GM23338 (cell line): ENCODE measurements around the gene IL1R1. TPM values are rescaled to one million over a fixed set of nuclear protein-coding genes. Genes with fewer than 3 reads are reported as not detected.

Experiments
- ATAC-seq: fragments of 200-7000 bp; cut with Tn5 transposase; 3 replicates; pipeline ENCODE4 v1.9.1; 2020
- DNase-seq: peaks from one replicate; pipeline ENCODE4 v3.0.0-alpha.2; 2015; ENCODE audit warnings: low spot score
- H2AFZ ChIP-seq: fragments of 200-600 bp; sonication (generic); 2 replicates; pipeline ENCODE4 v1.8.0; 2016; ENCODE audit warnings: antibody characterized with exemption, mild to moderate bottlenecking, moderate library complexity
- H3F3A ChIP-seq: fragments of 200-600 bp; sonication (generic); replicated peaks from 2 replicates; pipeline ENCODE4 v1.8.0; 2017; ENCODE audit warnings: antibody characterized with exemption, mixed run types, low read depth
- H3K27ac ChIP-seq: fragments of 200-600 bp; sonication (generic); 2 replicates; pipeline ENCODE4 v1.6.1; 2016; ENCODE audit warnings: low read depth
- H3K27me3 ChIP-seq: fragments of 200-600 bp; sonication (generic); 2 replicates; pipeline ENCODE4 v1.8.0; 2016; ENCODE audit warnings: mild to moderate bottlenecking, mixed run types, moderate library complexity; ENCODE audit not compliant: insufficient read depth
- H3K36me3 ChIP-seq: fragments of 200-600 bp; sonication (generic); 2 replicates; pipeline ENCODE4 v1.8.0; 2016; ENCODE audit warnings: mild to moderate bottlenecking; ENCODE audit not compliant: insufficient read depth
- H3K4me1 ChIP-seq: fragments of 200-600 bp; sonication (generic); 2 replicates; pipeline ENCODE4 v1.8.0; 2016; ENCODE audit warnings: mild to moderate bottlenecking, moderate library complexity; ENCODE audit not compliant: insufficient read depth
- H3K4me2 ChIP-seq: fragments of 200-600 bp; sonication (generic); 2 replicates; pipeline ENCODE4 v1.7.1; 2017; ENCODE audit warnings: mixed run types
- H3K4me3 ChIP-seq: fragments of 200-600 bp; sonication (generic); 2 replicates; pipeline ENCODE4 v1.6.1; 2016; ENCODE audit warnings: mixed run types
- H3K79me2 ChIP-seq: fragments of 200-600 bp; sonication (generic); replicated peaks from 2 replicates; pipeline ENCODE4 v1.8.0; 2017; ENCODE audit warnings: mild to moderate bottlenecking; ENCODE audit not compliant: insufficient read depth
- H3K9me2 ChIP-seq: fragments of 200-600 bp; sonication (generic); 2 replicates; pipeline ENCODE4 v1.8.0; 2017; ENCODE audit not compliant: insufficient read depth
- H4K20me1 ChIP-seq: fragments of 200-600 bp; sonication (generic); replicated peaks from 2 replicates; pipeline ENCODE4 v1.8.0; 2017; ENCODE audit warnings: mild to moderate bottlenecking; ENCODE audit not compliant: insufficient read depth
- H3K27ac Mint-ChIP-seq: 2 replicates; pipeline ENCODE4 v1.8.0; 2020; ENCODE audit warnings: inconsistent platforms, mild to moderate bottlenecking, moderate library complexity, mixed read lengths
- H3K27me3 Mint-ChIP-seq: 3 replicates; pipeline ENCODE4 v1.8.0; 2022; ENCODE audit warnings: low read depth, mild to moderate bottlenecking, moderate library complexity, mixed read lengths, inconsistent platforms; ENCODE audit not compliant: insufficient read depth, poor library complexity
- H3K36me3 Mint-ChIP-seq: 3 replicates; pipeline ENCODE4 v1.8.0; 2021; ENCODE audit warnings: low read depth, mild to moderate bottlenecking, inconsistent platforms, moderate library complexity, mixed read lengths
- H3K4me1 Mint-ChIP-seq: 3 replicates; pipeline ENCODE4 v1.8.0; 2020; ENCODE audit warnings: mild to moderate bottlenecking, inconsistent platforms, mixed read lengths
- H3K4me3 Mint-ChIP-seq: 3 replicates; pipeline ENCODE4 v1.8.0; 2021; ENCODE audit warnings: moderate library complexity, mild to moderate bottlenecking, inconsistent platforms, mixed read lengths
- H3K9me3 Mint-ChIP-seq: 3 replicates; pipeline ENCODE4 v1.8.0; 2020; ENCODE audit warnings: moderate library complexity, mild to moderate bottlenecking, inconsistent platforms, mixed read lengths
- CREB1 ChIP-seq: fragments of 250-450 bp; sonication (Bioruptor Pico); IDR thresholded peaks from 2 replicates; pipeline ENCODE4 v1.5.0; 2020; ENCODE audit warnings: low read depth, mild to moderate bottlenecking, moderate library complexity
- EZH2 ChIP-seq: fragments of 200-600 bp; sonication (generic); IDR thresholded peaks from one replicate; pipeline ENCODE4 v1.8.0; 2017; ENCODE audit warnings: antibody characterized with exemption, mild to moderate bottlenecking, low read depth; ENCODE audit not compliant: unreplicated experiment
- EZH2phosphoT487 ChIP-seq: fragments of 200-600 bp; sonication (generic); IDR thresholded peaks from one replicate; pipeline ENCODE4 v1.8.1; 2018; ENCODE audit warnings: antibody characterized with exemption; ENCODE audit not compliant: unreplicated experiment
- JUNB ChIP-seq: IDR thresholded peaks from one replicate; pipeline ENCODE4 v1.6.1; 2016; ENCODE audit warnings: antibody characterized with exemption; ENCODE audit not compliant: unreplicated experiment
- NANOG ChIP-seq: IDR thresholded peaks from 2 replicates; pipeline ENCODE4 v1.6.1; 2016; ENCODE audit warnings: antibody characterized with exemption, borderline replicate concordance
- POLR2AphosphoS5 ChIP-seq: IDR thresholded peaks from 2 replicates; pipeline ENCODE4 v1.6.1; 2016; ENCODE audit warnings: antibody characterized with exemption, low read depth
- REST ChIP-seq: IDR thresholded peaks from one replicate; pipeline ENCODE4 v1.6.1; 2018; ENCODE audit warnings: antibody characterized with exemption; ENCODE audit not compliant: unreplicated experiment
- STAT1 ChIP-seq: IDR thresholded peaks from one replicate; pipeline ENCODE4 v1.6.1; 2016; ENCODE audit warnings: antibody characterized with exemption; ENCODE audit not compliant: unreplicated experiment
- ZNF114 ChIP-seq: fragments of 250-450 bp; sonication (Bioruptor Pico); IDR thresholded peaks from 2 replicates; pipeline ENCODE4 v1.5.0; 2020; ENCODE audit warnings: mild to moderate bottlenecking, moderate library complexity
- ZNF331 ChIP-seq: fragments of 250-450 bp; sonication (Bioruptor Pico); IDR thresholded peaks from 2 replicates; pipeline ENCODE4 v1.5.0; 2020; ENCODE audit warnings: low read depth, mild to moderate bottlenecking, moderate library complexity
- ZNF462 ChIP-seq: fragments of 250-450 bp; sonication (Bioruptor Pico); IDR thresholded peaks from 2 replicates; pipeline ENCODE4 v1.5.0; 2020; ENCODE audit warnings: mild to moderate bottlenecking, moderate library complexity
- polyA plus RNA-seq: library from polyadenylated mRNA; unstranded; fragments of >200 nt; fragmentation: Nextera tagmentation; extraction: Ambion mirVana; gene quantifications from 2 replicates; pipeline ENCODE4 v1.2.1, GENCODE V29; 2016
- total RNA-seq: library from RNA; depleted of rRNA; stranded (reverse); fragments of >200 nt; shearing (Covaris generic); gene quantifications from 2 replicates; pipeline ENCODE4 v1.2.3, GENCODE V29; 2014
- TF ChIP-seq, protein P1 (sequence below), 2 experiments: fragments of 200-600 bp in 1 of 2; sonication (generic) in 1 of 2; conservative IDR thresholded peaks; 2 replicates each; pipeline versions ENCODE4 v1.5.1 to v1.6.1; 2016 to 2017; ENCODE audit warnings: antibody characterized with exemption in 2 of 2, low read depth in 2 of 2, mild to moderate bottlenecking in 2 of 2, moderate library complexity in 1 of 2
- TF ChIP-seq, protein P2 (sequence below): IDR thresholded peaks from 2 replicates; pipeline ENCODE4 v1.6.1; 2016; ENCODE audit warnings: antibody characterized with exemption

IL1R1 gene
- total and polyA plus RNA-seq, 2 experiments from 2014 or later: 0.17 TPM; not detected in 1

DNA sequence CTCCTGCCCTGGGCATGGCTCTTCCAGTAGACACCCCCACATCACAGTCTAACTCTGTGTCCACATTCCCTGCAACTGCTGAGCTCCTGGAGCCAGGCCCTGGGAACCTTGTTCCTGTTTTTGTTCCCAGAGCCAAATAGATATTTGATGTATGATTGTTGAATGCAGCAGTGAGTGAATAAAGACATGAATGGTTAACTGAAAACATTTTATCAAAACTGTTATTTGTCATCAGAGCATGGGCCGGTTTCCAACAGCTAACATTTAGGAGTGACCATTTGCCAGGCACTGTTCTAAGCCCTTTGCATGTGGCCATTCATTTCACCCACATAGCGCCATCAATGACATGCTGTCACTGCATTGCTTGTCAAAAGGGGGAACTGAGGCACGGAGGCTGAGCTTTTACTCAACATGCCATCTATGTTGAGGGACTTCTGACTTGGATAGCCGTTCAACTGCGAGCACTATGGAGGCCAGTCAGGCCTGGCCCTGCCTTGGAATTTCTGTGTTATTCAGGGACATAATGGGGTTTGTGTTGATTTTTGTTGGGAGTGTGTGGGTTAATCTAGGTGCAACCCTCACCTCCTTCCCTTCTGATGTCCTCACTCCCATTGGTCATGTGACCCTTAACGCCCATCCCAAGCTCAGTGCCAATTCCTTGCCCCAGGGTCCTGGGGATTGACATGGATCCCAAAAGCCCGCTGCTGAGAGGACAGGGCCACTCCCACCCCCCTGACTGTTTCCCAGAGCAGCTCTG lies 12.6 kb downstream of the IL1R1 start:
- no peaks in the 10 kb centered on the region for H3K4me1 Mint-ChIP-seq
- peaks cover 10% of the 10 kb centered on the region; the same call in 1 of the 2 replicates for H3K9me2 ChIP-seq
- H3K9me3 Mint-ChIP-seq: peaks cover 5% of the 10 kb centered on the region; the same call in 1 of the 3 replicates
- no peak overlapping the region for H3K27ac ChIP-seq
- no peaks in the 10 kb centered on the region for H3K36me3 ChIP-seq
- H3K79me2 ChIP-seq: no peaks in the 10 kb centered on the region
- TF ChIP-seq JUNB: no peak
- no peak for TF ChIP-seq CREB1 (CRISPR knock-in tag)
- no peak for TF ChIP-seq EZH2
- TF ChIP-seq ZNF462 (CRISPR knock-in tag): no peak
- no peak for TF ChIP-seq EZH2phosphoT487
- TF ChIP-seq, protein P1, sequence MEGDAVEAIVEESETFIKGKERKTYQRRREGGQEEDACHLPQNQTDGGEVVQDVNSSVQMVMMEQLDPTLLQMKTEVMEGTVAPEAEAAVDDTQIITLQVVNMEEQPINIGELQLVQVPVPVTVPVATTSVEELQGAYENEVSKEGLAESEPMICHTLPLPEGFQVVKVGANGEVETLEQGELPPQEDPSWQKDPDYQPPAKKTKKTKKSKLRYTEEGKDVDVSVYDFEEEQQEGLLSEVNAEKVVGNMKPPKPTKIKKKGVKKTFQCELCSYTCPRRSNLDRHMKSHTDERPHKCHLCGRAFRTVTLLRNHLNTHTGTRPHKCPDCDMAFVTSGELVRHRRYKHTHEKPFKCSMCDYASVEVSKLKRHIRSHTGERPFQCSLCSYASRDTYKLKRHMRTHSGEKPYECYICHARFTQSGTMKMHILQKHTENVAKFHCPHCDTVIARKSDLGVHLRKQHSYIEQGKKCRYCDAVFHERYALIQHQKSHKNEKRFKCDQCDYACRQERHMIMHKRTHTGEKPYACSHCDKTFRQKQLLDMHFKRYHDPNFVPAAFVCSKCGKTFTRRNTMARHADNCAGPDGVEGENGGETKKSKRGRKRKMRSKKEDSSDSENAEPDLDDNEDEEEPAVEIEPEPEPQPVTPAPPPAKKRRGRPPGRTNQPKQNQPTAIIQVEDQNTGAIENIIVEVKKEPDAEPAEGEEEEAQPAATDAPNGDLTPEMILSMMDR (conservative IDR thresholded peaks at IDR 0.05; ENCODE audit: low read depth in 2 of 2): no peak
- no peak for TF ChIP-seq ZNF114 (CRISPR knock-in tag)
- no peak for TF ChIP-seq NANOG
- no peak for TF ChIP-seq STAT1
- TF ChIP-seq ZNF331 (CRISPR knock-in tag): no peak
- TF ChIP-seq, protein P2, sequence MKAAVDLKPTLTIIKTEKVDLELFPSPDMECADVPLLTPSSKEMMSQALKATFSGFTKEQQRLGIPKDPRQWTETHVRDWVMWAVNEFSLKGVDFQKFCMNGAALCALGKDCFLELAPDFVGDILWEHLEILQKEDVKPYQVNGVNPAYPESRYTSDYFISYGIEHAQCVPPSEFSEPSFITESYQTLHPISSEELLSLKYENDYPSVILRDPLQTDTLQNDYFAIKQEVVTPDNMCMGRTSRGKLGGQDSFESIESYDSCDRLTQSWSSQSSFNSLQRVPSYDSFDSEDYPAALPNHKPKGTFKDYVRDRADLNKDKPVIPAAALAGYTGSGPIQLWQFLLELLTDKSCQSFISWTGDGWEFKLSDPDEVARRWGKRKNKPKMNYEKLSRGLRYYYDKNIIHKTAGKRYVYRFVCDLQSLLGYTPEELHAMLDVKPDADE: no peak
- no peak for TF ChIP-seq POLR2AphosphoS5
- no peak for TF ChIP-seq REST
- H3K36me3 Mint-ChIP-seq: no peaks in the 10 kb centered on the region; the same call in 2 of the 3 replicates
- H3K4me3 Mint-ChIP-seq: no peak overlapping the region
- H2AFZ ChIP-seq: no peak overlapping the region
- H3K27me3 ChIP-seq: no peaks in the 10 kb centered on the region
- H4K20me1 ChIP-seq: no peaks in the 10 kb centered on the region
- H3K4me3 ChIP-seq: no peak overlapping the region
- H3K4me2 ChIP-seq: no peak overlapping the region
- no peak overlapping the region for H3K27ac Mint-ChIP-seq
- peaks cover 3% of the 10 kb centered on the region for H3K27me3 Mint-ChIP-seq
- H3K4me1 ChIP-seq: no peaks in the 10 kb centered on the region
- DNase-seq (no peak), ATAC-seq (no peak)
- H3F3A ChIP-seq: no peaks in the 10 kb centered on the region
